RKO (cell line): ENCODE data around the gene LY86.
"Not testable (repeated sequence)": the region's sequence is repeated elsewhere in the genome, so short reads cannot be mapped to it uniquely, and the experiment has no call there.

ENCODE experiments used
- DNase-seq: peaks from one replicate; pipeline ENCODE4 v3.0.0-alpha.2; 2016; ENCODE audit warnings: low spot score

LY86 gene

GRCh38 chr6:6596529-6597328, 8.2 kb downstream of the LY86 start:
- no peak for DNase-seq

GRCh38 chr6:6597682-6598081, 9.2 kb downstream of the LY86 start:
- DNase-seq = no peak

- DNase-seq = no peak
Observed at GRCh38 chr6:6599468-6599873, 11.0 kb downstream of the LY86 start.

- DNase-seq = no peak
Observed at GRCh38 chr6:6600875-6601274, 12.4 kb downstream of the LY86 start.

GRCh38 chr6:6602262-6602661, 13.7 kb downstream of the LY86 start:
- DNase-seq = no peak

GRCh38 chr6:6603317-6603716, 14.8 kb downstream of the LY86 start:
- no peak for DNase-seq

DNA sequence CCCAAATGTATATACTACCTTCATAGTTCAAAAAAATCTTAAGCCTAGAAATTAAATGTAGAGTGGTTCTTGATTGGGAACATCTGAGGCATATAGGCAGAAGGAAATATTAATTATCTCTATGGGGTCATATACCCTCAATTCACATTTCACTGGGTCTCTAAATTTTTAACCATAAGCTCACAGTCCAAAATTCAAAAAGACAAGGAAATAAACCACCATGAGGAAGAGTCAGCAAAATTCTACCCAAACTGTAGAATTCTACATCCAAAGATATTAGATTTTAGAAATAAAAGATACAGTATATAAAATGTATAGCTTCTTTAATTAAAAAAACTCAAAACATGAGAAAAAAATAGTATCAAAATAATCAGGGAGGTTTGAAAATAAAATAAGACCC, 15.5 kb downstream of the LY86 start:
- DNase-seq = no peak

DNA sequence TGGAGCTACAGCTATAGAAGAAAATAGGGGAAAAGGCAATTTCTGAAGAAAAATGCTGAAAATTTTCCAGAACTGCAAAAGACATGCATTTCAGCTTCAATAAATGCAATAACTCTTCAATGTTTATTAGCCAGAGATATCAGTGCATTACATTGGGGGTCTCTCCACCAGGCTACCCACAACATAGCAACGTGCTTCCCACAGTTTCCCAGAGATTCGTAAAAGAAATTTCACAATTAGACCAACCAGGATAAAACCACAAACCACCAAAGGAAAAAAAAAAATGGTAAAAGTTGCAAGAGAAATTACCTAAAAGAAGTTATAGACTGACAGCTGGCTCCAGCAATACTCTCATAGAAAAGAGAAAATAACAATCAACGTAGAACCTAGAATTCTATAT, 16.0 kb downstream of the LY86 start:
- no peak for DNase-seq

DNA sequence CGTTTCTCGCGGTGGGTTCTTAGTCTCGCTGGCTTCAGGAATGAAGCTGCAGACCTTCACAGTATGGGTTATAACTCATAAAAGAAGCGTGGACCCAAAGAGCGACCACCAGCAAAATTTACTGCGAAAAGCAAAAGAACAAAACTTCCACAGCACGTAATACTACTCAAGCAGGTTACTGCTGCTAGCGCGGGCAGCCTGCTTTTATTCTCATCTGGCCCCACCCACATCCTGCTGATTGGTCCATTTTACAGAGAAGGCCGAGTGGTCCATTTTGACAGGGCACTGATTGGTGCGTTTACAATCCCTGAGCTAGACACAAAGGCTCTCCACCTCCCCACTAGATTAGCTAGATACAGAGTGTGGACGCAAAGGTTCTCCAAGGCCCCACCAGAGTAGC, 17.4 kb downstream of the LY86 start:
- DNase-seq = no peak

- not testable (repeated sequence) for DNase-seq
Observed at GRCh38 chr6:6606391-6607030, 18.0 kb downstream of the LY86 start.

- DNase-seq = no peak
Observed at GRCh38 chr6:6609450-6609849, 20.9 kb downstream of the LY86 start.

GRCh38 chr6:6610031-6610591, 21.6 kb downstream of the LY86 start:
- DNase-seq = no peak

DNA sequence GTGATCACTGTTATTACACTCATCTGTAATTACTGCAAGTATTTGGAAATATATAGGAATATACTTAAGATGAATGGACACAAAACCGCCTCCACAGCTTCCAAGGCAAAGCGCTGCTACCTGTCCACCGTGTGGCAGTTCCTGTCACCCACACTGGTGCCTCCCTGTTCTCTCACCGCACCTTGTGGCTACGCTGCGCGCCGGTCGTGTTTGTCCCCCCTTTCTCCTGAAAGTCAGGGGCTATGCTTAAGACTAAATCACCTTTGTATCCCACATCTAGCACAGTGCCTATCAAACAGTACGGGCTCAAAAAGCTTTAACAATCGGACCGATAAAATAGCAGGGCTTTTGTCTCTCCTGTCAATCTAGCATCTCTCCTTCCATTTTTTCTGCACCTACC, 23.0 kb downstream of the LY86 start:
- DNase-seq = no peak

GRCh38 chr6:6612308-6612707, 23.8 kb downstream of the LY86 start:
- DNase-seq = no peak

DNA sequence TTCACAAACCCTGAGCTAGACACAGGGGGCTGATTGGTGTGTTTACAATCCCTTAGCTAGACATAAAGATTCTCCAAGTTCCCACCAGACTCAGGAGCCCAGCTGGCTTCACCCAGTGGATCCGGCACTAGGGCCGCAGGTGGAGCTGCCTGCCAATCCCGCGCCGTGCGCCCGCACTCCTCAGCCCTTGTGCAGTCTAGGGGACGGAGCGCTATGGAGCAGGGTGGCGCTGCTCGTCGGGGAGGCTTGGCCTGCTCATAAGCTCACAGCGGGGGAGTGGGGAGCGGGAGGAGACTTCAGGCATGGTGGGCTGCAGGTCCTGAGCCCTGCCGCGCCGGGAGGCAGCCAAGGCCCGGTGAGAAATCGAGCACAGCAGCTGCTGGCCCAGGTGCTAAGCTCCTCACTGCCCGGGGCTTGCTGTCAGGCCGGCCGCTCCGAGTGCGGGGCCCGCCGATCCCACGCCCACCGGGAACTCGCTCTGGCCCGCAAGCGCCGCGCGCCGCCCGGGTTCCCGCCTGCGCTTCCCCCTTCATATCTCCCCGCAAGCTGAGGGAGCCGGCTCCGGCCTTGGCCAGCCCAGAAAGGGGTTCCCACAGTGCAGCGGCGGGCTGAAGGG, 24.7 kb downstream of the LY86 start:
- not testable (repeated sequence) for DNase-seq

GRCh38 chr6:6614096-6614982, 25.8 kb downstream of the LY86 start:
- no peak for DNase-seq

DNA sequence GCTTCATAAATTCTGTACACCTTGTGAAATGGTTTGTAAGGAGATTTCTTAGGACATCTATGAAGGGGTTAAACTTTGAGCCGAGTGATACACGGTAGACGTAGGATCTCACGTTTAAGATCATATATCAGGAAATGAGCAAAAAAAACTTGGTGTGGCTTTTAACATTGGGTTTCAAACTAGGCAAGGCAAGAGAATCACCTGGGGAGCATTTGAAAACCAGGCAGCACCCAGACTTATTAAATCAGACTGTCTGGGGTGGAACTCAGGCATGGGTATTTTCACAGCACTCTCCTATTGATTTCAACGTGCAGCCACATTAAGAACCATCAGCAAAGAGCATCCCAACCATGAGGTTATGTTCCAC, 26.4 kb downstream of the LY86 start:
- no peak for DNase-seq

DNA sequence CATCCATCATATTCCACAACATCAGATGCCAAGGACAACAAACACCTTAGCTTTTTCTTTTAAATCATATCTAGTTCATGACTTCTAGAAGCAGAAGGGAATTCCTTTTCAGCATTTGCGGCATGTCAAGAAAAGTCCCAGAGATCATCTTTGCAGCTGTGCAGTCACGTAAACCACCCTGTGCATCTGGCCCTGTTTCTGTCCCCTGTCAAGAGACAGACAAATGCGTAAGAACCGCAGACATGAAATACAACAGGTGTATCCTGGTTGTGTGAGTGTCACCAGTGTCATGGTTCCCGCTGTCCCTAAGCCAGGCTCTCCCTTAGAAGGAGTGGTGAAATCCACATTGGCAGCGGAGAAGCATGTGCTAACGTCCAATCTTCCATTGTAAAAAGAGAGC, 28.1 kb downstream of the LY86 start:
- DNase-seq = no peak

DNA sequence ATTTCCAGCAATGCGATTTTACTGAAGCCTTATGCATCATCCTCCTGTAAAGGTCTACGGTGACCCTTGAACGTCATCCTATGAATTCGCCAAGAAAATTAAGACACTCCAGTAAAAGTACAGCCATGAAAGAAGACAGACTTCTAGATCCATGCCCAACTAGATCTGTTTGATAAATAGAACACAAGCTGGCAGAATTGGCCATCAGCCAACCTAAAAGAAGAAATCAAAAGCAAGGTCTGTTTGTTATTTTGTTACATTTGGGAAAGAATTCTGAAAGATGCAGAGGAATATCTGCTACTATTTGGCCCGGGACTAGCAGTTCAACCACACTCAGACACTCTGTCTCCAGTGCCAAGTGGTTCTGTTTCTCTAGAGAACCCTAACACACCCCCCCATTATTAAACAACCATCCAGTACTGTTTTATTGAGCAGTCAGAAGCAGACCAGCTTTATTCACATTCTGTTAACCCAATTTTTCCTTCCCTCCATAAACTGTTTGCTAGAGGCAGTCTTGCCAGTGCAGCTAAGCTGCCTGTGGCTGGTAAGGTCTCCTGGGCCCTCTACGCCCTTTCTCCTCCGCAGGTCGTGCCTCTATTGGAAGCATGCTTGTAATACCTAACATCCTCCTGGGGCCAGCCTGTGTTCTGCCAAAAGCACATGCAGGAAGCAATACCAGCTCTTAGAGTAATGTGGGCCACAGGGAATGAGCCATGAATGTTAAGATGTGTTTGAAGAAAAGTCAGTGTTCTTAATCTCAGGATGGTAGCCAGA, 30.7 kb downstream of the LY86 start:
- DNase-seq = no peak

- DNase-seq = no peak
Observed at GRCh38 chr6:6620766-6621425, 32.4 kb downstream of the LY86 start.

DNA sequence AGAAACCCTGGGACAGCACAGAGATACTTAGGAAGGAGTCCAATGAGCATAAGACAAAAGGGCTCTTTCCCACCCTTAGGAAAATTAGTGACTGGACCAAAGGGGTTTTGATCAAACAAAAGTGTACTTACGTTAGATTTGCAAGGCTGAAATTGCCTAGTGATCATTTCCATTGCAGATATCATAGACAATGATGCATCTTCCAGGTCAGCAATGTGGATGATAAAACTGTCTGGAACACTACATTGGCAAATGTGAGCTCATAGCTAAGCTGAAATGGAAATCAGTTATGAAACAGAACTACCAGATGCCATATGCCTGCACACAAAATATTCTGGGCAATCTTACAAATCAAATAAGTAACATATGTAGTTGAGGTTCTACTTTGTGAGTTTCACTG, 34.0 kb downstream of the LY86 start:
- no peak for DNase-seq
